Spinal cord (tissue), 10 donors: Measurements from ENCODE around the gene TM4SF20. TPM values are rescaled to one million over a fixed set of nuclear protein-coding genes. Genes with fewer than 3 reads are reported as not detected.
A peak's percentile ranks its signal among the peaks of the same experiment; 100 is the strongest.

Experiments
- DNase-seq, 6 donors: peaks; one replicate each; pipeline versions ENCODE4 v3.0.0 to v3.0.0-alpha.2; 2013 to 2015; ENCODE audit warnings: low spot score in 6 of 6, low read depth in 4 of 6
- H3K27ac ChIP-seq: one replicate; pipeline ENCODE4 v1.5.1; 2013; ENCODE audit warnings: low read depth, low read length, control low read depth
- H3K27me3 ChIP-seq: one replicate; pipeline ENCODE4 v1.6.1; 2013; ENCODE audit warnings: low read length; ENCODE audit not compliant: control insufficient read depth, insufficient read depth
- H3K36me3 ChIP-seq: one replicate; pipeline ENCODE4 v1.6.1; 2013; ENCODE audit warnings: low read length; ENCODE audit not compliant: control insufficient read depth, insufficient read depth
- H3K4me1 ChIP-seq: one replicate; pipeline ENCODE4 v1.6.1; 2013; ENCODE audit warnings: low read length; ENCODE audit not compliant: control insufficient read depth, insufficient read depth
- H3K4me3 ChIP-seq: one replicate; pipeline ENCODE4 v1.5.1; 2013; ENCODE audit warnings: low read depth, low read length, control low read depth
- H3K9me3 ChIP-seq: one replicate; pipeline ENCODE4 v1.6.1; 2013; ENCODE audit warnings: low read length; ENCODE audit not compliant: control insufficient read depth, insufficient read depth
- WGBS: methylation state at CpG from one replicate; pipeline ENCODE4 v1.1.5; 2013; ENCODE audit warnings: missing lambda C conversion rate; ENCODE audit not compliant: insufficient coverage; 5-methylcytosine and 5-hydroxymethylcytosine counted together
- long read RNA-seq, 4 donors: transcript quantifications; one replicate each; lab custom pipeline, GENCODE V29; 2026
- polyA plus RNA-seq, 2 donors: library from polyadenylated mRNA; unstranded; fragments of 120-200 nt; gene quantifications; one replicate each; pipeline ENCODE4 v1.2.1, GENCODE V29; 2013; ENCODE audit not compliant: insufficient read length in 2 of 2
- total RNA-seq, 2 donors: library from RNA; depleted of rRNA in 1 of 2; stranded (reverse); fragments of 120-200 nt in 1 of 2; fragments of >200 nt in 1 of 2; gene quantifications; one replicate each; pipeline versions ENCODE4 v1.2.3 to v1.2.4, GENCODE V29; 2013 to 2014
- donor health status: healthy.

The TM4SF20 gene, protein sequence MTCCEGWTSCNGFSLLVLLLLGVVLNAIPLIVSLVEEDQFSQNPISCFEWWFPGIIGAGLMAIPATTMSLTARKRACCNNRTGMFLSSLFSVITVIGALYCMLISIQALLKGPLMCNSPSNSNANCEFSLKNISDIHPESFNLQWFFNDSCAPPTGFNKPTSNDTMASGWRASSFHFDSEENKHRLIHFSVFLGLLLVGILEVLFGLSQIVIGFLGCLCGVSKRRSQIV
- under 1 TPM in 1 of 2 donors, not detected in 1; 0.10 TPM for total RNA-seq
- under 1 TPM; 0.25 to 0.35 TPM for polyA plus RNA-seq
- long read RNA-seq, donor 1, result 0 reads
- long read RNA-seq, donor 2, result 0 reads
- long read RNA-seq, donor 3, result 0 reads
- long read RNA-seq, donor 4, result 0 reads

DNA sequence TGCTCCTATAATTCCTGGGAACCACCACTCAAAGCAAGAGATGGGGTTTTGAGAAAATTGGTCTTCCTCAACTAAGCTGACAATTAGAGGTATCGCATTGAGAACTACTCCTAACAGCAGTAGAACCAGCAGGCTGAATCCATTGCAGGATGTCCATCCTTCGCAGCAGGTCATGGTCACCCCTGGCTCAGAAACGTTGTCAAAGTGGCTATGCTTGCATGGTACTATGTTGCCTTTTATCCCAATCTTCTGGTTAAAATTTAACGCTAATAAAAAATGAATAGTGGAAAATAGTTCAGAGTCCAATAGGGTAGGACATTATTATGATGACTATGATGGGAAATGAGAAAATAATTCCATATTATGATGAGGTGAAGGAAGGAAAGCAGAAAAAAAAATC lies at the start of gene TM4SF20:
Gene TM4SF20 (minus strand): TSS at position 212 of the 400 bp plus-strand sequence. CDS start 38 bp downstream, at position 174.
- DNase-seq, result no peak
- Histone ChIP-seq H3K4me3 (no peak within 1 kb of the TSS), H3K27me3 (no peaks in the 10 kb centered on the region), H3K36me3 (no peaks in the 10 kb centered on the region), H3K9me3 (no peaks in the 10 kb centered on the region), H3K4me1 (no peaks in the 10 kb centered on the region), H3K27ac (no peak within 1 kb of the TSS)
- WGBS, result no CpG with 5 or more reads among the region's 4 CpGs

DNA sequence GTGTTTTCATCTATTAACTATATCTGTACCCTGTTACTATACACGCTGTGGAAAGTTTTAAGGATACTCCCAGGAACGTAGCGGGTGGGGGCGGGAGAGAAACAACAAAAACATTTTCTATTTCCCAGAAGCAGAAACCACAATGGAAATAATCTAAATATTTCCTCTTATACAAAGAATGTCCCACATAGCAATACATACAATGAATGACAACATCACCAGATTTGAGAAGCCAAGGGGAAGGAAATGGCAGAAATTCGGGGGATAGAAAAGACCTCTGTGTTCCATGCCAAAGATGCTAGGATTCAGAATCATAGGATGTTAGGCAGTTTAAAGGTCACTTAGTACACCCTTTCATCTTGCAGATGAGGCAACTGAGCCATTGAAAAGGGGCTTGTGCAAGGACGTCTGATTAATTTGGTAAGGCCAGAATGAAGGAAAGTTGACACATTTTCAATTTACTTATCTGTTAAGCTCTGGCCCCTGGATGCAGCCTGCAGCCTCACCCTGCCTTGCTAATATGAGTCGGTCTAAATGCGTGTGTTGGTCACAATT lies 49.7 kb upstream of the TM4SF20 start:
- H3K4me1 ChIP-seq, result no peaks in the 10 kb centered on the region
- H3K27me3 ChIP-seq, result no peaks in the 10 kb centered on the region
- 83% methylated on average over 2 of the region's 8 CpGs for WGBS
- no peaks in the 10 kb centered on the region for H3K36me3 ChIP-seq
- DNase-seq, result no peak
- no peak overlapping the region for H3K27ac ChIP-seq
- H3K4me3 ChIP-seq, result no peak overlapping the region
- peaks cover 2% of the 10 kb centered on the region for H3K9me3 ChIP-seq

GRCh38 chr2:227423656-227424499 lies 44.8 kb upstream of the TM4SF20 start:
- Histone ChIP-seq H3K4me3 (no peak overlapping the region), H3K27me3 (no peaks in the 10 kb centered on the region), H3K4me1 (no peaks in the 10 kb centered on the region), H3K27ac (no peak overlapping the region), H3K9me3 (no peaks in the 10 kb centered on the region), H3K36me3 (no peaks in the 10 kb centered on the region)
- WGBS, result 42% methylated on average over 8 of the region's 10 CpGs
- peak in 2 of 6 donors; percentile 18 to 70 for DNase-seq

GRCh38 chr2:227420087-227421052 lies 41.3 kb upstream of the TM4SF20 start:
- Histone ChIP-seq H3K4me1 (no peaks in the 10 kb centered on the region), H3K36me3 (no peaks in the 10 kb centered on the region), H3K27me3 (no peaks in the 10 kb centered on the region), H3K27ac (no peak overlapping the region), H3K4me3 (no peak overlapping the region), H3K9me3 (no peaks in the 10 kb centered on the region)
- no peak for DNase-seq
- 84% methylated on average over 11 of the region's 15 CpGs for WGBS

- no peak for DNase-seq
- peaks cover 3% of the 10 kb centered on the region for H3K4me1 ChIP-seq
- H3K27me3 ChIP-seq, result no peaks in the 10 kb centered on the region
- no peaks in the 10 kb centered on the region for H3K36me3 ChIP-seq
- no peaks in the 10 kb centered on the region for H3K9me3 ChIP-seq
- H3K4me3 ChIP-seq, result no peak overlapping the region
- no peak overlapping the region for H3K27ac ChIP-seq
- WGBS, result 95% methylated on average over 2 of the region's 4 CpGs
These were observed 37.6 kb upstream of the TM4SF20 start for GRCh38 chr2:227416701-227417100.

DNA sequence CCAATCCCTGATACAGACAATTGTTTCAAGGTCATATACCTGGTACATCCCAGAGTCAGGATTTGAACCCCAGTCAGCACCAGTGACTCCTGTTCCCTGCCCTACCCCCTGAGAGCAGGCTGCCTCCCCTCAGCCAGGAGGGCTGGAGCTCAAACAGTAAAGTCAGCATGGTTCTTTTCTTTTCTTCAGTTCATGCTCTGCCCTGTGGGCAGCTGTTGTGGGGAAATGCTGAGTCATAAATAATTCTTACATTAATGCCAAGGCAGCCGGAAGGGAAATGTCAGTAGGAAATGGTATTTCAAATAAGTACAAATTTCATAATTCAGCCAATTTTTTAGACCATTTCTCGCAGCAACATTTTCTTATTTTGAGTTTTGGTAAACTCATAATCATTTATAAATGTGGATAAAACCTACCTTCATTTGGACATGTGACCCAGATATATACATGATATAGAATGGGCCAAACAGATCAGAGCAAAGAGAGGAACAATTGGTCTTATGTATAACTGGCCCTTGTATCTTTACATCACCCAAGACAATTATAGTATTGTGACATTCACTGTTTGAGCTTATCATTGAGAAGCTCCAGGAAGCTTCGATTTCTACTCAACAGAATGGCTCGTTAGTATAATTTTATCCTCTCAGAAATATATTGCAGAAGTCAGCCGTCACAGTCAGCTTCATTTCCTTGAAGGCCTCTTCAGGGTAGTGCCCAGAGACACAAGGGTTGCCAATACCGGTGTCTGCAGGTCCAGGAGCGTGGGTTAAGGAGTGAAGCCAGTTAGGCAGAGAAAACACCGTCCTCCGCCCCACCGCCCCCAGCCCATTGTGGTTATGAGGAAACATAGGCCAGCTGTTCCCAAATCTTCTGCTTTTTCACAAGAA lies 36.7 kb upstream of the TM4SF20 start:
- no peaks in the 10 kb centered on the region for H3K9me3 ChIP-seq
- no peak overlapping the region for H3K27ac ChIP-seq
- DNase-seq, result peak in 2 of 6 donors; percentile 9 to 21
- H3K27me3 ChIP-seq, result no peaks in the 10 kb centered on the region
- H3K4me3 ChIP-seq, result no peak overlapping the region
- no peaks in the 10 kb centered on the region for H3K36me3 ChIP-seq
- H3K4me1 ChIP-seq, result peaks cover 3% of the 10 kb centered on the region
- WGBS, result 94% methylated on average over 6 of the region's 10 CpGs

DNA sequence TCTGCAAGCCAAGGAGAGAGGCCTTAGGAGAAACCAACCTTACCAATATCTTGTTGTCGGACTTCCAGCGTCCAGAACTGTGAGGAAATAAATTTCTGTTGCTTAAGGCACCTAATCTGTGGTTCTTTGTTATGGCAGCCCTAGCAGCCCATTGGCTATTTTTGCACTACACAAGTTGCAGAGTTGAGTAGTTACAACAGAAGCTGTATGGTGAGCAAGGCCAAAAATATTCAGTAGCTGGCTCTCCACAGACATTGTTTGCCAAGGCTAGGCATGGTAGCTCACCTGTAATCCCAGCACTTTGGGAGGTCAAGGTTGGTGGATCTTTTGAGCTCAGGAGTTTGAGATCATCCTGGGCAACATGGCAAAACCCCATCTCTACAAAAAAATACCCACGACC lies 35.7 kb upstream of the TM4SF20 start:
- H3K27ac ChIP-seq, result no peak overlapping the region
- DNase-seq, result no peak
- H3K9me3 ChIP-seq, result no peaks in the 10 kb centered on the region
- 100% methylated on average over 2 of the region's 3 CpGs for WGBS
- H3K36me3 ChIP-seq, result no peaks in the 10 kb centered on the region
- no peak overlapping the region for H3K4me3 ChIP-seq
- H3K4me1 ChIP-seq, result peaks cover 3% of the 10 kb centered on the region
- H3K27me3 ChIP-seq, result no peaks in the 10 kb centered on the region

DNA sequence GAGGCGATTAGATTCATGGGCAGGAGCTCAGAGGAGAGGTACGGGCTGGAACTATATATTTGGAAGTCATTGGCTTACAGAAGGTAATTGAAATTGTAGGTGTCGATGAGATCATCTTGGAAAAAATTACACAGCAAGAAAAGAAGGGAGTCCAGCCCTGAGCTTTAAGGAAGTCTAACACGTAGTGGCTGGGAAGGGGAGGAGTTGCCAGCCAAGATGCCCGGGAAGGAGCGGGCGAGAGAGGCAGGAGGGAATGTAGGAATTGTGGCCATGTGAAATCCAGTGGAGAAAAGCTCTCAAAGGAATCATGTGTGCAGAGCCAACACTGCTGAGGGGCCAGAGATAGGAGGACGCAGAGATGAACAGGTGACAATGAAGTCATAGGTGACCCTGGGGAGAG lies 34.3 kb upstream of the TM4SF20 start:
- Histone ChIP-seq H3K4me3 (no peak overlapping the region), H3K9me3 (no peaks in the 10 kb centered on the region), H3K27me3 (no peaks in the 10 kb centered on the region), H3K27ac (no peak overlapping the region), H3K36me3 (no peaks in the 10 kb centered on the region), H3K4me1 (peaks cover 3% of the 10 kb centered on the region)
- no peak for DNase-seq
- WGBS, result 87% methylated on average over 8 of the region's 8 CpGs
